SH-SY5Y (cell line): ENCODE measurements around the gene STK32C.

Experiments used
- GATA2 ChIP-seq: IDR thresholded peaks from 2 replicates; pipeline ENCODE4 v1.6.1; 2011; ENCODE audit warnings: mild to moderate bottlenecking, low read depth, low read length
- GATA3 ChIP-seq: IDR thresholded peaks from 2 replicates; pipeline ENCODE4 v1.6.1; 2011; ENCODE audit warnings: low read depth, mild to moderate bottlenecking, low read length, moderate library complexity

DNA sequence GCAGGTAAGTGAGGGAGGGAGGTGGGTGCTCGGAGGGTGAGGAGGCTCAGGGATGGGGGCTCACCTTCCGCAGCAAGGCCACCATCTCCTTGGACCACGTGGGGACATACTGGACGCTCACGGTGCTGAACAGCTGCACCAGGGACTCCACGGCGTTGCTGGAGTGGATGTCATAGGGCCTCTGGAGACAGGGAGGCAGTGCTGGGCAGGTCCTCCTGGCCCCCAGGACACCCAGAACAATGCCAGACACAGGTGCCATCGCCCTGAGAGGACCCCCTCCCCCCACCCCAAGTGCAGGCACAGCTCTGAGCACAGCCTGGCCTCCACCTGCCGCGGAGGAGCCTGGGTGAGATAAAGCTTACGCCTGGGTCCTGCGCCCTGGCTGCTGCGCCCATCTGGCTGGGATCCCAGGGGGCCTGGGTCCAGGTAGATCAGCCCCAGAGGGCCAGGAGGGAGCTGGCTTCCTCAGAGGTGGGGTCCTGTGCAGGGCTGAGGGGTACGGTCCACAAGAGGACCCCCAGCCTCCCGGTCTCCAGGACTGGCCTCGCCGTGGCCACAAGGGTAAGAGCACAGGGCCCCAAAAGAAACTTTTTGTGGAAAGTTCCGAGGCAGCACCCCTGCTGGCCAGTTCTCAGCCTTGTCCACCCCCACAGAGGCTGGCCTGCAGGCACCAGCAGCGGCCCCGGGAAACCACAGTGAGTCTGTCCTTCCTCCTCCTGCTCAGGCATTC, 83.2 kb downstream of the STK32C start:
- TF ChIP-seq GATA2 (no peak), GATA3 (no peak)
